RWPE1 (cell line): Measurements from ENCODE around the gene BORCS5.

Source experiments
- CTCF ChIA-PET: fragments of 350-600 bp; sonication (Branson Sonifier 250); formaldehyde crosslinking; extraction: SDS; loops from one replicate; lab custom pipeline; 2021; lab: Yijun Ruan, JAX
- POLR2A ChIA-PET: fragments of 400-600 bp; formaldehyde crosslinking; extraction: SDS; loops from one replicate; lab custom pipeline; 2020; ENCODE audit warnings: antibody characterized with exemption; ENCODE audit not compliant: low non-redundant PET; lab: Yijun Ruan, JAX
- DNase-seq: peaks from one replicate; pipeline ENCODE4 v3.0.0; 2012; ENCODE audit warnings: low spot score
- H3K27ac ChIP-seq: fragments of 450-650 bp; 2 replicates; pipeline ENCODE4 v1.5.1; 2017
- TF ChIP-seq, protein P1 (sequence below): fragments of 450-650 bp; conservative IDR thresholded peaks from 2 replicates; pipeline ENCODE4 v1.5.1; 2017; ENCODE audit warnings: low read depth, mild to moderate bottlenecking

Gene BORCS5

DNA sequence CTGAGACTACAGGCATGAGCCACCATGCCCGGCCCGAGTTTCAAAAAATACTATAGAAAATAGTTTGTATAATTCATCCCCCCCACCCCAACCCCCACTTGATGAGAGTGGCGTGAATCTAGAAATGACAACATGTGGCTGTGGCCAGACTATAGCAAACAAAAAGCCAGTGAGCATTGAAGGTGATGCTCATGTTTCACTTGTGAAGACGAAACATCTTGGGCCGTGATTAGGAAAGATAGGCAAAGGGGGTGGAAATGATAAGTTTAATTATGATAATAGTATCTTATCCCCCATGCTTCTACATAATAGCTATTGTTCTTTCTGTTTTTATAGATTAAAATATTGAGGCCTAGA is 8.5 kb downstream of the BORCS5 start:
- TF ChIP-seq, protein P1, sequence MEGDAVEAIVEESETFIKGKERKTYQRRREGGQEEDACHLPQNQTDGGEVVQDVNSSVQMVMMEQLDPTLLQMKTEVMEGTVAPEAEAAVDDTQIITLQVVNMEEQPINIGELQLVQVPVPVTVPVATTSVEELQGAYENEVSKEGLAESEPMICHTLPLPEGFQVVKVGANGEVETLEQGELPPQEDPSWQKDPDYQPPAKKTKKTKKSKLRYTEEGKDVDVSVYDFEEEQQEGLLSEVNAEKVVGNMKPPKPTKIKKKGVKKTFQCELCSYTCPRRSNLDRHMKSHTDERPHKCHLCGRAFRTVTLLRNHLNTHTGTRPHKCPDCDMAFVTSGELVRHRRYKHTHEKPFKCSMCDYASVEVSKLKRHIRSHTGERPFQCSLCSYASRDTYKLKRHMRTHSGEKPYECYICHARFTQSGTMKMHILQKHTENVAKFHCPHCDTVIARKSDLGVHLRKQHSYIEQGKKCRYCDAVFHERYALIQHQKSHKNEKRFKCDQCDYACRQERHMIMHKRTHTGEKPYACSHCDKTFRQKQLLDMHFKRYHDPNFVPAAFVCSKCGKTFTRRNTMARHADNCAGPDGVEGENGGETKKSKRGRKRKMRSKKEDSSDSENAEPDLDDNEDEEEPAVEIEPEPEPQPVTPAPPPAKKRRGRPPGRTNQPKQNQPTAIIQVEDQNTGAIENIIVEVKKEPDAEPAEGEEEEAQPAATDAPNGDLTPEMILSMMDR, result no peak
- ChIA-PET POLR2A (no interaction called here), CTCF (no interaction called here)
- no peak for DNase-seq
- no peak overlapping the region for H3K27ac ChIP-seq

DNA sequence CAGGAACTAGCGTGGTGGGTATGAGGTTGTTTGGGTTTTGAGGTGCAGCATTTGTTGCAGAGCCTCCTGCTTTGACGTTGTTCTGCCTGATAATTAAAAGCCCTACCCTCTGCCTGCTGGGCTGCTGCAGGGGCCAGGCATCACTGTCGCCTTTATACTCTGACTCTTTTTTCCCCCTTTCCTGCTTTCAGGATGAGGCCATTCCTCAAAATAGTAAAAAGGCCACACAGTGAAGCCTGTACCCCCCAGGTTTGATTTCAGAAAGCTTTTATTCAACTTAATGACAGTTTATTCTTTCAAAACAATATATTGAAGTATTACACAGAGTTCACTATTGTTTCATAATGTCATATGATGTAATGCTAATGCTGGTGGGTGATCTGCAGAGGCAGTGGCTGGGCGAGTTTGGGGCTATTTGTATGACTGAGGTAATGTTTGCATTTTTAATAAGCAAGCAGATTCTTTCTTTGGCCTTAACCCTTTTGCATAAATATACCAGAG is 9.1 kb downstream of the BORCS5 start:
- DNase-seq, result no peak
- ChIA-PET POLR2A (no interaction called here), CTCF (no interaction called here)

DNA sequence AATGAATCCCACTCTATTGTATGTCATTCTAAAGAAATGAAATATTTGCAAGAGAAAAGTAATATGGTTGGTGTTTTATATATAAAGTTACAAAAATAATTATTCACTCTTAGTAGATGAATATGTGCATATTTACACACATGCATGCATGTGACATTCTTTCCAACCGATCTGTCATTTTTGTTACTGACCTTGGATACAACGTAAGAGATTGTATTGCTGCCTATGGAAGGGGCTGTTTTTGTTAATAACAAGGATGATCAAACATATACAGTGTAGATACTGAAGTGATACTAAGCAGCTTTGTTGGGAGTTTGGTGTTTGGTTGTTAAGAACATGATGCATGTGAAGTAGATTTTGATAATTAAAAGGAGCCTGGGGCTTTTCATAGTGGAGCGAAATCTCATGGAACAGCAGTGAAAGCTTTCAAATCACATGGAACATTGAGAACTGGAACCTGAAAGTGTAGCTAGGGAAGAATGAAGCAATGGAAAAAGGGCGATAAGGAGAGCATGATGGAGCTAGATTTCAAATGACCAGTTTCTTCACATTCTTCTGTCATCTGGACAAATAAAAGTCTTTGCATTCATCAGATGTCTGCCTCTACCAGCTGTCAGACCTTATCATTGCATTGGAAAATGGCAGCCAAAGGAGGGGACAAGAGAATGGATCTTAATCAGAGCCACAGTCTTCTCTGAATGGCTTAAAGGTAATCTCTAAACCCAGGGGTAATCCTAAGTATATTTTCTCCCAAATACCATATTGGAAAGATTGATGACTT is 10.0 kb downstream of the BORCS5 start:
- POLR2A ChIA-PET, result no interaction called here
- TF ChIP-seq, protein P1, result no peak

More for the DNA sequence above, 9.1 kb downstream of the BORCS5 start:
- TF ChIP-seq, protein P1, result no peak
- no peak overlapping the region for H3K27ac ChIP-seq

DNA sequence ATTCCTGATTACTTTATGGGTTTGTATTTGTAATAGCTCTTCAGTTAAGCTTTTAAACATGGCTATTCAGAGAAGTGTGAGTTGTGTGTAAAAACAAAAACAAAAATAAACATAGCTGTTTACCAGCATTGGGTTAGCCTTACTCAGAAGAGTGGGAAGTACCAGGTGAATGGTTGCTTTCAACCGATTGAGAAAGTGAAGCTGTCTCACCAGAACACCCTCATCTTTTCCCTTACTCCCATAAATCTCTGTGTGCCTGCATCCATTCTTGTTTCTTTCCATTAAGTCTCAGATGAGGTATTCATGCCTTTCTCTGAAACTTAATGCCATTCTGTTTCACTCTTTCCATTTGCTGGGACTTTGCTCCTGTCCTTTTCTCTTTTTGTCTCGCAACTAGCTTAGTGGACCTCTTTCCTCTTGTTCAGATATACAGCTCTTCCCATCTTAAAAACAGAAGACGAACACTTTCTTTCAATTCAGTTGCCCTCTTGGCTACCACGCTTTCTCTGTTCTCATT is 10.7 kb downstream of the BORCS5 start:
- no peak overlapping the region for H3K27ac ChIP-seq
- ChIA-PET CTCF (no interaction called here), POLR2A (no interaction called here)

More for the DNA sequence above, 10.0 kb downstream of the BORCS5 start:
- no peak for DNase-seq
- CTCF ChIA-PET, result no interaction called here
- no peak overlapping the region for H3K27ac ChIP-seq

DNA sequence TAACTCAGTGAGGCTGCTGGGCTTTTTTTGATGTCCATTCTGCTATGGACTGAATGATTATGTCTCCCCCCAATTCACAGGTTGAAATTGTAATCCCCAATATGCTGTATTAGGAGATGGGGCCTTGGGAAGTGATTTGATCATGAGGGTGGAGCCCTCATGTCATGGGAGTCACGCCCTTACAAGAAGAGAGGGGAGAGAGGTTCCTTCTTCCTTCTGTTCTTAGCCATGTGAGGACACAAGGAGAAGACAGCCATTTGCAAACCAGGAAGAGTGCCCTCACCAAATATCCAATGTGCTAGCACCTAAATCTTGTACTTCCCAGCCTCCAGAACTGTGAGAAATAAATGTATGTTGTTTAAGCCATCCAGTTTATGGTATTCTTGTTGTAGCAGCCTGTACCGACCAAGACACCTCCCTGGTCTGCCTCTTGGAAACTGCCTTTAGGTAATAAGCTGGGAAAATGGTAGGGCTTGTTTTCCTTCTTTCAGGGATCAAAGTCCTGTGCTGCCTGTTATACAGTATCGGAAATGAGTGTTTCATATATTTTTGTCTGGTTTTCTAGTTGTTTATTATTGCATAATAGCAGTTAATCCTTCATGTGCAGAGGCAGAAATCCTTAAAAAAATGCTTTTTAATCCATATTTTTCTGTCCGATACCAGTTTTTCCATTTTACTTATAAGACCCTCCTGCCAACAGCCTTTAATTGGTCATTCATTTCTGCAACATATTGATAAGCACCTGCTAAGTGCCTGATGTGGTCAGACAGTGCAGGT is 16.3 kb downstream of the BORCS5 start:
- no peak overlapping the region for H3K27ac ChIP-seq
- DNase-seq, result no peak
- CTCF ChIA-PET, result no interaction called here
- POLR2A ChIA-PET, result no interaction called here
- TF ChIP-seq, protein P1, result no peak

More for the DNA sequence above, 10.7 kb downstream of the BORCS5 start:
- no peak for DNase-seq
- TF ChIP-seq, protein P1, result no peak
